SK-N-SH (cell line): ENCODE results near the gene TMEM109. TPM values are rescaled to one million over a fixed set of nuclear protein-coding genes. Genes with fewer than 3 reads are reported as not detected.

ENCODE experiments used
- CTCF ChIA-PET: fragments of 300-600, 350-600 bp; formaldehyde crosslinking; extraction: SDS; loops from one replicate; lab custom pipeline; 2021; lab: Yijun Ruan, JAX
- POLR2A ChIA-PET: fragments of 350-600 bp; sonication (Branson Sonifier 250); formaldehyde crosslinking; extraction: SDS; loops from one replicate; lab custom pipeline; 2020; ENCODE audit warnings: antibody characterized with exemption, inconsistent platforms; lab: Yijun Ruan, JAX
- DNase-seq: peaks from one replicate; pipeline ENCODE4 v3.0.0; 2012
- H2AFZ ChIP-seq: fragments of 200-600 bp; sonication (generic); 2 replicates; pipeline ENCODE4 v1.8.1; 2016; ENCODE audit warnings: antibody characterized with exemption, mild to moderate bottlenecking, low read depth
- H3F3A ChIP-seq: fragments of 200-600 bp; sonication (generic); replicated peaks from 2 replicates; pipeline ENCODE3; 2016; ENCODE audit warnings: antibody characterized with exemption, mild to moderate bottlenecking; ENCODE audit not compliant: insufficient read depth
- H3K27ac ChIP-seq, 2 experiments: fragments of 200-500 bp in 1 of 2; fragments of 200-600 bp in 1 of 2; sonication (Bioruptor generic) in 1 of 2; sonication (generic), shearing (Covaris generic) in 1 of 2; 2 replicates each; pipeline versions ENCODE4 v1.5.1 to v1.6.1; 2014 to 2016; ENCODE audit warnings: low read depth in 2 of 2, inconsistent platforms in 1 of 2, low read length in 1 of 2, mild to moderate bottlenecking in 1 of 2, mixed read lengths in 1 of 2
- H3K27me3 ChIP-seq: fragments of 200-600 bp; sonication (generic), shearing (Covaris generic); 2 replicates; pipeline ENCODE4 v1.6.1; 2016; ENCODE audit warnings: mixed run types; ENCODE audit not compliant: insufficient read depth
- H3K36me3 ChIP-seq, 2 experiments: fragments of 200-500 bp in 1 of 2; fragments of 200-600 bp in 1 of 2; sonication (Bioruptor generic) in 1 of 2; sonication (generic) in 1 of 2; replicated peaks in 1 of 2; 2 replicates each; pipeline versions ENCODE3 to v1.5.1; 2014 to 2016; ENCODE audit warnings: low read length in 1 of 2, mild to moderate bottlenecking in 1 of 2; ENCODE audit not compliant: insufficient read depth in 2 of 2, control insufficient read depth in 1 of 2
- H3K4me1 ChIP-seq, 2 experiments: fragments of 200-500 bp in 1 of 2; fragments of 200-600 bp in 1 of 2; sonication (Bioruptor generic) in 1 of 2; sonication (generic), shearing (Covaris generic) in 1 of 2; 2 replicates each; pipeline versions ENCODE4 v1.5.1 to v1.6.1; 2014 to 2016; ENCODE audit warnings: low read depth in 1 of 2, low read length in 1 of 2, mixed run types in 1 of 2; ENCODE audit not compliant: insufficient read depth in 2 of 2, control insufficient read depth in 1 of 2
- H3K4me2 ChIP-seq: fragments of 200-600 bp; sonication (generic), shearing (Covaris generic); 2 replicates; pipeline ENCODE4 v1.6.1; 2017; ENCODE audit warnings: mixed run types
- H3K4me3 ChIP-seq, 2 experiments: fragments of 200-500 bp in 1 of 2; fragments of 200-600 bp in 1 of 2; sonication (Bioruptor generic) in 1 of 2; sonication (generic), shearing (Covaris generic) in 1 of 2; 2 replicates each; pipeline versions ENCODE4 v1.5.1 to v1.8.1; 2014 to 2016; ENCODE audit warnings: low read depth in 2 of 2, inconsistent platforms in 1 of 2, low read length in 1 of 2, mild to moderate bottlenecking in 1 of 2, mixed read lengths in 1 of 2, moderate library complexity in 1 of 2
- H3K79me2 ChIP-seq: fragments of 200-600 bp; sonication (generic); 2 replicates; pipeline ENCODE4 v1.8.1; 2017; ENCODE audit warnings: mild to moderate bottlenecking; ENCODE audit not compliant: insufficient read depth
- H3K9ac ChIP-seq: fragments of 200-600 bp; sonication (generic); 2 replicates; pipeline ENCODE4 v1.6.1; 2017; ENCODE audit warnings: mixed run types
- H3K9me2 ChIP-seq: fragments of 200-600 bp; sonication (generic); 2 replicates; pipeline ENCODE4 v1.6.1; 2017; ENCODE audit warnings: mixed run types
- H3K9me3 ChIP-seq: fragments of 200-600 bp; sonication (generic); 2 replicates; pipeline ENCODE4 v1.6.1; 2017; ENCODE audit warnings: mixed run types, mild to moderate bottlenecking, moderate library complexity
- H4K20me1 ChIP-seq: fragments of 200-600 bp; sonication (generic); 2 replicates; pipeline ENCODE4 v1.6.1; 2017; ENCODE audit warnings: mild to moderate bottlenecking, mixed run types; ENCODE audit not compliant: insufficient read depth
- ELF1 ChIP-seq: IDR thresholded peaks from 2 replicates; pipeline ENCODE4 v1.4.0; 2012
- GABPA ChIP-seq: IDR thresholded peaks from 2 replicates; pipeline ENCODE4 v1.4.0; 2012; ENCODE audit warnings: low read depth, mild to moderate bottlenecking
- NFIC ChIP-seq: IDR thresholded peaks from 2 replicates; pipeline ENCODE4 v1.4.0; 2012; ENCODE audit warnings: borderline replicate concordance
- RAD21 ChIP-seq: IDR thresholded peaks from 2 replicates; pipeline ENCODE4 v1.6.1; 2012; ENCODE audit warnings: mild to moderate bottlenecking, low read length
- SMC3 ChIP-seq: IDR thresholded peaks from 2 replicates; pipeline ENCODE4 v1.6.1; 2012; ENCODE audit warnings: low read depth, low read length, improper control_type of control experiment
- WGBS: methylation state at CpG from one replicate; pipeline ENCODE4 v1.1.6; 2017; ENCODE audit warnings: low lambda C conversion rate; 5-methylcytosine and 5-hydroxymethylcytosine counted together
- polyA plus RNA-seq, 3 experiments: library from polyadenylated mRNA; depleted of rRNA; stranded (reverse); fragments of >200 nt; gene quantifications; 2 replicates each; pipeline ENCODE4 v1.2.3, GENCODE V29; 2012
- TF ChIP-seq, protein P1 (sequence below): fragments of 200-600 bp; sonication (generic); IDR thresholded peaks from 2 replicates; pipeline ENCODE4 v1.6.1; 2017; ENCODE audit warnings: antibody characterized with exemption, mild to moderate bottlenecking, moderate library complexity
- TF ChIP-seq, protein P2 (sequence below): fragments of 150-350 bp; IDR thresholded peaks from 2 replicates; pipeline ENCODE4 v1.6.1; 2016; ENCODE audit warnings: mild to moderate bottlenecking, low read depth, low read length

The TMEM109 gene
- polyA plus RNA-seq, 1 of the 3 experiments (the other 2 are of a cell fraction), result 52.7 TPM

DNA sequence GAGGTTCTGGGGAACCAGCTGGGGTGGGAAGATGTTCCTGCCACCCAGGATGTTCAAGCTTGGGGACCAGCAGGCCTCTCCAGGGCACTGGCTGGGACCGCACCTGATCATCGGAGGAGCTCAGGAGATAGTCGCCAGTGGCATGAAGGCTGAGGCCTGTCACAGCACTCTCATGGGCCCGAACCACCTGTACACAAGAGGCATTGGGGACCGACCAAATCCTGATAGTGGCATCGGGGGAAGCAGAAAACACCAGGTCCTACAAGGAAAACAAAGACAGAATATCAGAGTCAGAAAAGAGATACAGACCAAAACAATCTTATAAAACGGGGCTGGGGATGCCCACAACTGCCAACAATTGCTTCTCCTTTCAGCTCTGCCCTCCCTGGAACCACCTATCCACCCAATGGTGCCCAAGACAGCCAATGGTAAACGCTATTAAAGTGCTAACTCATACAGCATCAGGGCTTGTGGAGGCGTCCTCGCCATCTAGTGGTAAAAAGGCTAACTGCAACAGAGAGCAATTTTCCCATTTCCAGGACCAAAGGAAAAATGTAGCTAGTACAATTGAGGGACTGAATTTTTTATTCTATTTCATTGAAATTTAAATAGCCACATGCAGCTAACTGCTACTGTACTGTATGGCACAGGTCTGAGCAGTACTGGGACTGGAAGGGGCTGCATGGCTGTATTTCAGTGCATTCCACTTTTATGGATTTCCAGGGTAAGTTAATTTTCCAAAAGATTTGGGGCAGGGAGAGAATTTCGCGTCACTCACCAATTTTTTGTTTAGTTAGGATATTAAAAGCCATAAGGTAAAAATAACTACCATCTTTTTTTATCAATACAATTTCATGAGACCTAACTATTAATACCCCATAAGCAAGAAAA, 14.7 kb upstream of the TMEM109 start:
- WGBS, result 59% methylated on average over 12 of the region's 12 CpGs
- CTCF ChIA-PET, result interaction anchor here (0.6 to 21.9 kb wide), 40 partner anchors 8 to 288 kb away, joined by 3 to 550 read pairs (median 4); partner anchors contain the start of genes CCDC86, PTGDR2, TMEM109 and TMEM132A
- peak; percentile 69 for DNase-seq
- Histone ChIP-seq H3K9me2 (no peaks in the 10 kb centered on the region), H3K9me3 (no peaks in the 10 kb centered on the region), H3K36me3 (peaks cover 72 to 93% of the 10 kb centered on the region in 2 experiments), H3K4me1 (peaks cover 0 to 1% of the 10 kb centered on the region in 2 experiments; a peak in 1 of 4 replicates), H2AFZ (no peak overlapping the region), H4K20me1 (peaks cover 14% of the 10 kb centered on the region), H3K27ac (no peak overlapping the region), H3K4me2 (no peak overlapping the region), H3F3A (peaks cover 13% of the 10 kb centered on the region), H3K79me2 (peaks cover 24% of the 10 kb centered on the region), H3K9ac (no peak overlapping the region), H3K27me3 (no peaks in the 10 kb centered on the region), H3K4me3 (no peak overlapping the region; a peak in 1 of 4 replicates)
- POLR2A ChIA-PET, result interaction anchor here (1.0 kb wide), 2 partner anchors 10 to 67 kb away, joined by 3 to 4 read pairs; no protein-coding TSS in a partner anchor
- no peak for TF ChIP-seq GABPA
- peak; percentile 82 for TF ChIP-seq SMC3
- TF ChIP-seq RAD21, result peak; percentile 71
- TF ChIP-seq, protein P1, sequence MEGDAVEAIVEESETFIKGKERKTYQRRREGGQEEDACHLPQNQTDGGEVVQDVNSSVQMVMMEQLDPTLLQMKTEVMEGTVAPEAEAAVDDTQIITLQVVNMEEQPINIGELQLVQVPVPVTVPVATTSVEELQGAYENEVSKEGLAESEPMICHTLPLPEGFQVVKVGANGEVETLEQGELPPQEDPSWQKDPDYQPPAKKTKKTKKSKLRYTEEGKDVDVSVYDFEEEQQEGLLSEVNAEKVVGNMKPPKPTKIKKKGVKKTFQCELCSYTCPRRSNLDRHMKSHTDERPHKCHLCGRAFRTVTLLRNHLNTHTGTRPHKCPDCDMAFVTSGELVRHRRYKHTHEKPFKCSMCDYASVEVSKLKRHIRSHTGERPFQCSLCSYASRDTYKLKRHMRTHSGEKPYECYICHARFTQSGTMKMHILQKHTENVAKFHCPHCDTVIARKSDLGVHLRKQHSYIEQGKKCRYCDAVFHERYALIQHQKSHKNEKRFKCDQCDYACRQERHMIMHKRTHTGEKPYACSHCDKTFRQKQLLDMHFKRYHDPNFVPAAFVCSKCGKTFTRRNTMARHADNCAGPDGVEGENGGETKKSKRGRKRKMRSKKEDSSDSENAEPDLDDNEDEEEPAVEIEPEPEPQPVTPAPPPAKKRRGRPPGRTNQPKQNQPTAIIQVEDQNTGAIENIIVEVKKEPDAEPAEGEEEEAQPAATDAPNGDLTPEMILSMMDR, result peak; percentile 95
- TF ChIP-seq ELF1, result no peak

DNA sequence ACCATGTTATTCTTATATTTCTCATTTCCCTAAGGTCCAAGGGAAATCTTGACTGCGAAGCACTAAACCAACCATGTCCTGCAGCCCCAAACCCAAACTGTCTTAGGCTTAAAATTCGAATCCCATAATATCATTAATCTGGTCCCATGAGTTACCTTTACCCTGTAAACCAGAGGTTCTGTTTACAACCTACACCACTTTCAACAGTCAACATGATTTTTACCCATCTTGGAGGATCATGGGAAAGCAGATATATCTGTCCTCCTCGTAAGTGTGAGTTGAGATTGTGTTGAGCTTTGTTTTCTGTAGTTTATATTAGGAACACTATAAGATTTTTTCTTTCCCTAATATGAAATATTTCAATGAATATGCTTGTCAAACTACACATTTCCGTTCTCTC, 14.0 kb upstream of the TMEM109 start:
- H3F3A ChIP-seq, result peaks cover 13% of the 10 kb centered on the region
- no peaks in the 10 kb centered on the region for H3K9me3 ChIP-seq
- no peak overlapping the region for H3K27ac ChIP-seq
- H2AFZ ChIP-seq, result no peak overlapping the region
- no peak for DNase-seq
- 80% methylated on average over 4 of the region's 4 CpGs for WGBS
- H3K4me2 ChIP-seq, result no peak overlapping the region
- H3K4me1 ChIP-seq, result peaks cover 0 to 8% of the 10 kb centered on the region in 2 experiments; a peak in 2 of 4 replicates
- TF ChIP-seq NFIC, result no peak
- TF ChIP-seq, protein P2, sequence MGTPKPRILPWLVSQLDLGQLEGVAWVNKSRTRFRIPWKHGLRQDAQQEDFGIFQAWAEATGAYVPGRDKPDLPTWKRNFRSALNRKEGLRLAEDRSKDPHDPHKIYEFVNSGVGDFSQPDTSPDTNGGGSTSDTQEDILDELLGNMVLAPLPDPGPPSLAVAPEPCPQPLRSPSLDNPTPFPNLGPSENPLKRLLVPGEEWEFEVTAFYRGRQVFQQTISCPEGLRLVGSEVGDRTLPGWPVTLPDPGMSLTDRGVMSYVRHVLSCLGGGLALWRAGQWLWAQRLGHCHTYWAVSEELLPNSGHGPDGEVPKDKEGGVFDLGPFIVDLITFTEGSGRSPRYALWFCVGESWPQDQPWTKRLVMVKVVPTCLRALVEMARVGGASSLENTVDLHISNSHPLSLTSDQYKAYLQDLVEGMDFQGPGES, result no peak
- no peaks in the 10 kb centered on the region for H3K27me3 ChIP-seq
- POLR2A ChIA-PET, result interaction anchor here (1.0 kb wide), 2 partner anchors 11 to 68 kb away, joined by 3 to 4 read pairs; no protein-coding TSS in a partner anchor
- H3K79me2 ChIP-seq, result peaks cover 31% of the 10 kb centered on the region
- CTCF ChIA-PET, result interaction anchor here (0.6 to 21.9 kb wide), 39 partner anchors 8 to 287 kb away, joined by 3 to 550 read pairs (median 6); partner anchors contain the start of genes CCDC86, PTGDR2, TMEM109 and TMEM132A
- no peak overlapping the region for H3K9ac ChIP-seq
- peaks cover 66 to 89% of the 10 kb centered on the region in 2 experiments for H3K36me3 ChIP-seq
- H3K4me3 ChIP-seq, result no peak overlapping the region
- H3K9me2 ChIP-seq, result no peaks in the 10 kb centered on the region
- H4K20me1 ChIP-seq, result peaks cover 21% of the 10 kb centered on the region
